ENCODE measurements around the gene FNDC11. TPM values are rescaled to one million over a fixed set of nuclear protein-coding genes. Genes with fewer than 3 reads are reported as not detected.

FNDC11 gene
- total RNA-seq, 1 donor from 2014 or later, result 1.7 TPM

GRCh38 chr20:63588641-63589041 is 34.7 kb downstream of the FNDC11 start:
- no peak for TF ChIP-seq CTCF (conservative IDR thresholded peaks at IDR 0.05; ENCODE audit: low read depth, low read length)
- DNase-seq (ENCODE audit: low read depth), result no peak
- no peak overlapping the region for H3K4me3 ChIP-seq (ENCODE audit: low read depth, low read length)

- no peak overlapping the region for H3K4me3 ChIP-seq (ENCODE audit: low read depth, low read length)
- DNase-seq (ENCODE audit: low read depth), result no peak
- TF ChIP-seq CTCF (conservative IDR thresholded peaks at IDR 0.05; ENCODE audit: low read depth, low read length), result no peak
These were observed 35.6 kb downstream of the FNDC11 start for GRCh38 chr20:63589261-63590217.

GRCh38 chr20:63590218-63591146 is 36.5 kb downstream of the FNDC11 start:
- no peak for TF ChIP-seq CTCF (conservative IDR thresholded peaks at IDR 0.05; ENCODE audit: low read depth, low read length)
- no peak overlapping the region for H3K4me3 ChIP-seq (ENCODE audit: low read depth, low read length)
- DNase-seq (ENCODE audit: low read depth), result no peak

- H3K4me3 ChIP-seq (ENCODE audit: low read depth, low read length), result no peak overlapping the region
- TF ChIP-seq CTCF (conservative IDR thresholded peaks at IDR 0.05; ENCODE audit: low read depth, low read length), result no peak
- no peak for DNase-seq (ENCODE audit: low read depth)
These were observed 37.2 kb downstream of the FNDC11 start for GRCh38 chr20:63591147-63591533.

GRCh38 chr20:63591786-63592355 is 37.9 kb downstream of the FNDC11 start:
- no peak for DNase-seq (ENCODE audit: low read depth)
- H3K4me3 ChIP-seq (ENCODE audit: low read depth, low read length), result no peak overlapping the region

More at GRCh38 chr20:63591786-63592355, 37.9 kb downstream of the FNDC11 start:
- TF ChIP-seq CTCF (conservative IDR thresholded peaks at IDR 0.05; ENCODE audit: low read depth, low read length), result no peak
